ENCODE results near the gene MAP3K20.

DNA sequence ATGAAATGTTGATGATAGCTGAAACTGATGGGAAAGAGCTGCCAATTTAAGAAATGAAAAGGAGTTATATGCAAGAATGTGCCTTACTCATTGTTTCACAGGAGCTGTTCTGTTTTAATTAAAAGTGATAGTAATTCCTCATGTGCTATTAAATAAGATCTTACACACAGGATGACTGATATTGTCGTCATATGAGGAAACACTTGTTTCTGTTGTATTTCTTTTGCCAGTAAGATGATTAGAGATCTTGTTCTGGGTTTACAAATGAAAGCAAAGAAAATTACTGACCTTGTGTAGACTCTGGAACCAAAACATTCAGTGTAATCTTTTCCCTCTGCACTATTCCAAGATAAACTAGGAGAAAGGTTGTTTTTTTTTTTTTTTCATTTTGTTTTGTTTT is 123.6 kb downstream of the MAP3K20 start:
- TF ChIP-seq, protein P1, sequence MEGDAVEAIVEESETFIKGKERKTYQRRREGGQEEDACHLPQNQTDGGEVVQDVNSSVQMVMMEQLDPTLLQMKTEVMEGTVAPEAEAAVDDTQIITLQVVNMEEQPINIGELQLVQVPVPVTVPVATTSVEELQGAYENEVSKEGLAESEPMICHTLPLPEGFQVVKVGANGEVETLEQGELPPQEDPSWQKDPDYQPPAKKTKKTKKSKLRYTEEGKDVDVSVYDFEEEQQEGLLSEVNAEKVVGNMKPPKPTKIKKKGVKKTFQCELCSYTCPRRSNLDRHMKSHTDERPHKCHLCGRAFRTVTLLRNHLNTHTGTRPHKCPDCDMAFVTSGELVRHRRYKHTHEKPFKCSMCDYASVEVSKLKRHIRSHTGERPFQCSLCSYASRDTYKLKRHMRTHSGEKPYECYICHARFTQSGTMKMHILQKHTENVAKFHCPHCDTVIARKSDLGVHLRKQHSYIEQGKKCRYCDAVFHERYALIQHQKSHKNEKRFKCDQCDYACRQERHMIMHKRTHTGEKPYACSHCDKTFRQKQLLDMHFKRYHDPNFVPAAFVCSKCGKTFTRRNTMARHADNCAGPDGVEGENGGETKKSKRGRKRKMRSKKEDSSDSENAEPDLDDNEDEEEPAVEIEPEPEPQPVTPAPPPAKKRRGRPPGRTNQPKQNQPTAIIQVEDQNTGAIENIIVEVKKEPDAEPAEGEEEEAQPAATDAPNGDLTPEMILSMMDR (IDR thresholded peaks at IDR 0.05 in 2 of 3, conservative IDR thresholded peaks at IDR 0.05 in 1 of 3; ENCODE audit: control insufficient read depth in 2 of 3, extremely low read depth in 1 of 3, insufficient read depth in 1 of 3, low read depth in 3 of 3, low read length in 3 of 3) = no peak
- no peak for TF ChIP-seq ZNF207 (IDR thresholded peaks at IDR 0.05; ENCODE audit: borderline replicate concordance)
- TF ChIP-seq SP1 (IDR thresholded peaks at IDR 0.05; ENCODE audit: low read depth, low read length) = no peak
